ENCODE measurements around the gene PIP4K2A. TPM values are rescaled to one million over a fixed set of nuclear protein-coding genes. Genes with fewer than 3 reads are reported as not detected.

The PIP4K2A gene
- total RNA-seq, 2 donors from 2014 or later, result 3.6 to 7.8 TPM

DNA sequence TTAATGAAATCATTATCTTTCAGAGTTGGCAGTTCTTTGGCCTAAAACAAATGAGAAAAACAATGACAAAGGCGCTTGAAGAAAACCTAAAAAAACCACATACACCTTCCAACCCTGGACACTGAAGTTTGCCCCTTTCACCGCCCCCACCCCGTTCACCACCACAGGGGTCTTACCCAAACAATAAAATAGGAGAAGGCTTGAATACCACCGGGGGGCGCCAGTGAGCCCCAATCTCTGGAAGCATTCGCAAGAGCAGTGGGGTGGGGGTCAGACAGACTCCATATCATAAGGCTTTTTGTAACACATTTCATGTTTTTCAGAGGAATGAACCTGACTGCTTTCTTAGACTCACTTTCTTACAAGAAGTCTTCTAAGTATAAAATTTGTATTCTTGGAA lies 163.6 kb downstream of the PIP4K2A start:
- TF ChIP-seq POLR2A (IDR thresholded peaks at IDR 0.05), result no peak
- TF ChIP-seq, protein P1, sequence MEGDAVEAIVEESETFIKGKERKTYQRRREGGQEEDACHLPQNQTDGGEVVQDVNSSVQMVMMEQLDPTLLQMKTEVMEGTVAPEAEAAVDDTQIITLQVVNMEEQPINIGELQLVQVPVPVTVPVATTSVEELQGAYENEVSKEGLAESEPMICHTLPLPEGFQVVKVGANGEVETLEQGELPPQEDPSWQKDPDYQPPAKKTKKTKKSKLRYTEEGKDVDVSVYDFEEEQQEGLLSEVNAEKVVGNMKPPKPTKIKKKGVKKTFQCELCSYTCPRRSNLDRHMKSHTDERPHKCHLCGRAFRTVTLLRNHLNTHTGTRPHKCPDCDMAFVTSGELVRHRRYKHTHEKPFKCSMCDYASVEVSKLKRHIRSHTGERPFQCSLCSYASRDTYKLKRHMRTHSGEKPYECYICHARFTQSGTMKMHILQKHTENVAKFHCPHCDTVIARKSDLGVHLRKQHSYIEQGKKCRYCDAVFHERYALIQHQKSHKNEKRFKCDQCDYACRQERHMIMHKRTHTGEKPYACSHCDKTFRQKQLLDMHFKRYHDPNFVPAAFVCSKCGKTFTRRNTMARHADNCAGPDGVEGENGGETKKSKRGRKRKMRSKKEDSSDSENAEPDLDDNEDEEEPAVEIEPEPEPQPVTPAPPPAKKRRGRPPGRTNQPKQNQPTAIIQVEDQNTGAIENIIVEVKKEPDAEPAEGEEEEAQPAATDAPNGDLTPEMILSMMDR (IDR thresholded peaks at IDR 0.05), result peak in 6 of 7 experiments; percentile 17 to 38 (median 30)
- Histone ChIP-seq H3K9me3 (no peaks in the 10 kb centered on the region), H3K36me3 (replicated peaks in 1 of 2; ENCODE audit: insufficient read depth in 1 of 2, low read depth in 2 of 2) (no peaks in the 10 kb centered on the region), H3K4me1 (no peaks in the 10 kb centered on the region), H3K4me3 (no peak overlapping the region), H3K27ac (no peak overlapping the region), H3K27me3 (no peaks in the 10 kb centered on the region)
- no peak for ATAC-seq
- peak in 3 of 4 donors; percentile 21 to 47 (median 34) for DNase-seq
- intact Hi-C loops (cut with DNase I), result no loop called here
- 53 to 59% methylated on average over 6 of the region's 6 CpGs for WGBS, 2 donors

DNA sequence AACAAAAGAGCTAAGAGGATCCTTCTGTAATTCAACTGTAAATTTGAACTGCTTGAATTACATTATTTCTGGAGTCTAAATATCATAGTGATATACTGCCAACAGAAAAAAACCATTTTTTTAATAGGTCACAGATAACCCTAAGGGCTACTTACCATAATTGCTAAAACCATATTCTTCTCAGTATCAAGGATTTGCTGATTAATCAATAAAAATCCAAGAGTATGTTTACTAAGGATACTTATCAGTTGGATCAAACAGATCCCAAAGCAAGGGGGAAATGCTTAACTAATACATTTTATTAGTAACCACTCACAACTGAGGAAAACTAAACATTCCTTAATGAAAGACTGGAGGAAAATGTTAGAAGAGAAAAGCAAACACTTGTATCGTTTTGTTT lies 166.0 kb downstream of the PIP4K2A start:
- H3K36me3 ChIP-seq (replicated peaks in 1 of 2; ENCODE audit: insufficient read depth in 1 of 2, low read depth in 2 of 2), result no peaks in the 10 kb centered on the region
- no peaks in the 10 kb centered on the region for H3K27me3 ChIP-seq
- H3K9me3 ChIP-seq, result no peaks in the 10 kb centered on the region
- no peak overlapping the region for H3K27ac ChIP-seq
- H3K4me1 ChIP-seq, result no peaks in the 10 kb centered on the region
- no peak for DNase-seq
- 45 to 48% methylated on average over 1 of the region's 1 CpG for WGBS, 2 donors
- H3K4me3 ChIP-seq, result no peak overlapping the region
- TF ChIP-seq POLR2A (IDR thresholded peaks at IDR 0.05), result no peak
- TF ChIP-seq, protein P1 (IDR thresholded peaks at IDR 0.05), result no peak
- ATAC-seq, result no peak
- intact Hi-C loops (cut with DNase I), result no loop called here

DNA sequence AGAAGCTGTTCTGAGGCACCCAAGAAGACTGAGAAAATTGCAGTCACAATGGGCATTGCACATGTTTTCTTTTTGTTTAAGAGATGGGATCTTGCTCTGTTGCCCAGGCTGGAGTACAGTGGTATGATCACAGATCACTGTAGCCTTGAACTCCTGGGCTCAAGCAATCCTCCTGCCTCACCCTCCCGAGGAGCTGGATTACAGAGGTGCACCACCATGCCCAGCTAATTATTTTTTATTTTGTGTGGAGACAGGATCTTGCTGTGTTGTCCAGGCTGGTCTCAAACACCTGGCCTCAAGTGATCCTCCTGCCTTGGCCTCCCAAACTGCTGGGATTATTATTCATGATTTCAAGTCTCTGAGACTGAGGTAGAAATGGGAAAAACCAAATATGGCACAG lies 168.7 kb downstream of the PIP4K2A start:
- 100% methylated on average over 1 of the region's 1 CpG for WGBS, 2 donors
- Histone ChIP-seq H3K4me3 (no peak overlapping the region), H3K9me3 (no peaks in the 10 kb centered on the region), H3K36me3 (replicated peaks in 1 of 2; ENCODE audit: insufficient read depth in 1 of 2, low read depth in 2 of 2) (no peaks in the 10 kb centered on the region), H3K27me3 (no peaks in the 10 kb centered on the region), H3K27ac (no peak overlapping the region), H3K4me1 (no peaks in the 10 kb centered on the region)
- TF ChIP-seq, protein P1 (IDR thresholded peaks at IDR 0.05), result no peak
- TF ChIP-seq POLR2A (IDR thresholded peaks at IDR 0.05), result no peak
- ATAC-seq (no peak), DNase-seq (no peak)
- intact Hi-C loops (cut with DNase I), result no loop called here

DNA sequence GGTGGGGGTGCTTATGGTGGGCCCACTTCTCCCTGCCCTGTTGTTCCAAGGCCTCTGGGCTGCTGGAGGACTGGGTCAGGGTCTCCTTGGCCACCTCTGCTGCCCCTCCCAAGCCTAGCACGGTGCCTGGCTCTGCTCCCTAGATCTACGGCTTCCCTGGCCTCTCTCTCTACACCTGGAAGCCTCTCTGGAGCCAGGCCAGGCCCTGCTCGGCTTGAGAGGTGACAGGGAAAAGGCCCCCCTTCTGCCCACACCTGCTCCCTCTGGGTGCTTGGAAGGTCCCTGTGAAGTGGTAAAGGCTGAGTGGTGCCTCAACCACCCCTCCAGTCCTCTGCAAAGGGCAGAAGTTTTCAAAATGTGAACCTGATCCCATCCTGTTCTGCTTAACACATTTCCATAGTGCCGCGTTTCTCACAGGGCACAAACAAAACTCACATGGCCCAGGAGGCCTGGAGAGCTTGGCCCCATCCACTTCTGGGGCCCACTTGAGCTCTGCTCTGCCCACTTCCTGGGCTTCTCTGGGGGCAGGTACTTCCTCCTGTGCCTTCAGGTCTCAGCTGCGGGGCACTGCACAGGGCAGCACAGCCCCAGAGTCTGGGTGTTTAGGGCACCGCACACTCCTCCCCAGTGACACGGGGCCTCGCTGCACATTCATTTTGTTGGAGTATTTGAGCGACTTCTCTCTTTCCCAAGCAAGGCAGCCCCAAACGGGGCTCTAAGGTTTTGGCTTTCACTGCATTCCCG lies 169.9 kb downstream of the PIP4K2A start:
- 86 to 95% methylated on average over 10 to 12 of the region's 12 CpGs for WGBS, 2 donors
- TF ChIP-seq POLR2A (IDR thresholded peaks at IDR 0.05), result no peak
- TF ChIP-seq, protein P1 (IDR thresholded peaks at IDR 0.05), result no peak
- intact Hi-C loops (cut with DNase I), result no loop called here
- Histone ChIP-seq H3K4me1 (no peaks in the 10 kb centered on the region), H3K36me3 (replicated peaks in 1 of 2; ENCODE audit: insufficient read depth in 1 of 2, low read depth in 2 of 2) (no peaks in the 10 kb centered on the region), H3K9me3 (no peaks in the 10 kb centered on the region), H3K27me3 (no peaks in the 10 kb centered on the region), H3K4me3 (no peak overlapping the region), H3K27ac (no peak overlapping the region)
- ATAC-seq (no peak), DNase-seq (no peak)

DNA sequence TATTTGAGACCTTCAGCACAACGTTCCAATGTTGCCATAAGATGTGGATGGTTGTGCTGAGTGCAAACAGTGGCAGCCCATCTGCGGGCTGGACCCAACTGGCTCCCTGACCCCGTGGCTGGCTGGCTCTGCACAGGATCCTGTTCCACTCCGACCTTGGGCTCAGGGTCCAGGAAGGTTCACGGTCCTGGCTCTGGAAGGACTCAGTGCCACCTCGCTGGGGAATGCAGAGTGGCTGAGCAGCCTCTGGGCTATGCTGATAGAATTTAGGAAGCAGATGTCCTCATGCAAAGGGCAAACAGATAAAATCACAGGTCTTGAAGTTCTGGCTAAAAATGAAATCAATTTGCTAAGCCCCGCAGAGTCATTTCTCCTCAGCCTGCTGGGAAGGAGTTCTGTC lies 171.6 kb downstream of the PIP4K2A start:
- no peaks in the 10 kb centered on the region for H3K36me3 ChIP-seq (replicated peaks in 1 of 2; ENCODE audit: insufficient read depth in 1 of 2, low read depth in 2 of 2)
- ATAC-seq, result no peak
- TF ChIP-seq, protein P1 (IDR thresholded peaks at IDR 0.05), result no peak
- no peak for TF ChIP-seq POLR2A (IDR thresholded peaks at IDR 0.05)

More for the DNA sequence above, 171.6 kb downstream of the PIP4K2A start:
- no peaks in the 10 kb centered on the region for H3K4me1 ChIP-seq
- H3K27me3 ChIP-seq, result no peaks in the 10 kb centered on the region
- 75 to 91% methylated on average over 5 to 7 of the region's 7 CpGs for WGBS, 2 donors
- H3K9me3 ChIP-seq, result no peaks in the 10 kb centered on the region
- H3K27ac ChIP-seq, result no peak overlapping the region
- intact Hi-C loops (cut with DNase I), result no loop called here
- DNase-seq, result no peak
- H3K4me3 ChIP-seq, result no peak overlapping the region

Data from body of pancreas (tissue), 4 donors.